GM23338 (cell line): ENCODE results near the gene CMKLR1. TPM values are rescaled to one million over a fixed set of nuclear protein-coding genes. Genes with fewer than 3 reads are reported as not detected.

ENCODE experiments used
- CREB1 ChIP-seq: fragments of 250-450 bp; sonication (Bioruptor Pico); IDR thresholded peaks from 2 replicates; pipeline ENCODE4 v1.5.0; 2020; ENCODE audit warnings: low read depth, mild to moderate bottlenecking, moderate library complexity
- CTCF ChIP-seq, 2 experiments: fragments of 200-600 bp in 1 of 2; sonication (generic) in 1 of 2; conservative IDR thresholded peaks; 2 replicates each; pipeline versions ENCODE4 v1.5.1 to v1.6.1; 2016 to 2017; ENCODE audit warnings: antibody characterized with exemption in 2 of 2, low read depth in 2 of 2, mild to moderate bottlenecking in 2 of 2, moderate library complexity in 1 of 2
- ETS1 ChIP-seq: IDR thresholded peaks from 2 replicates; pipeline ENCODE4 v1.6.1; 2016; ENCODE audit warnings: antibody characterized with exemption
- EZH2 ChIP-seq: fragments of 200-600 bp; sonication (generic); IDR thresholded peaks from one replicate; pipeline ENCODE4 v1.8.0; 2017; ENCODE audit warnings: antibody characterized with exemption, mild to moderate bottlenecking, low read depth; ENCODE audit not compliant: unreplicated experiment
- REST ChIP-seq: IDR thresholded peaks from one replicate; pipeline ENCODE4 v1.6.1; 2018; ENCODE audit warnings: antibody characterized with exemption; ENCODE audit not compliant: unreplicated experiment
- STAT1 ChIP-seq: IDR thresholded peaks from one replicate; pipeline ENCODE4 v1.6.1; 2016; ENCODE audit warnings: antibody characterized with exemption; ENCODE audit not compliant: unreplicated experiment
- ZNF114 ChIP-seq: fragments of 250-450 bp; sonication (Bioruptor Pico); IDR thresholded peaks from 2 replicates; pipeline ENCODE4 v1.5.0; 2020; ENCODE audit warnings: mild to moderate bottlenecking, moderate library complexity
- ZNF462 ChIP-seq: fragments of 250-450 bp; sonication (Bioruptor Pico); IDR thresholded peaks from 2 replicates; pipeline ENCODE4 v1.5.0; 2020; ENCODE audit warnings: mild to moderate bottlenecking, moderate library complexity
- polyA plus RNA-seq: library from polyadenylated mRNA; unstranded; fragments of >200 nt; fragmentation: Nextera tagmentation; extraction: Ambion mirVana; gene quantifications from 2 replicates; pipeline ENCODE4 v1.2.1, GENCODE V29; 2016
- total RNA-seq: library from RNA; depleted of rRNA; stranded (reverse); fragments of >200 nt; shearing (Covaris generic); gene quantifications from 2 replicates; pipeline ENCODE4 v1.2.3, GENCODE V29; 2014

Gene CMKLR1
- total and polyA plus RNA-seq, 2 experiments from 2014 or later = 0.40 to 2.6 TPM

- no peak for TF ChIP-seq ZNF462 (CRISPR knock-in tag)
- TF ChIP-seq CREB1 (CRISPR knock-in tag) = no peak
- no peak for TF ChIP-seq REST
- no peak for TF ChIP-seq STAT1
- no peak for TF ChIP-seq EZH2
- no peak for TF ChIP-seq ETS1
- TF ChIP-seq CTCF (conservative IDR thresholded peaks at IDR 0.05; ENCODE audit: low read depth in 2 of 2) = no peak
- TF ChIP-seq ZNF114 = no peak
Observed at GRCh38 chr12:108282676-108283075, 56.4 kb downstream of the CMKLR1 start (continued).
